Hepatocyte (in vitro differentiated cells): ENCODE data around the gene CCDC158. TPM values are rescaled to one million over a fixed set of nuclear protein-coding genes. Genes with fewer than 3 reads are reported as not detected.
A peak's percentile ranks its signal among the peaks of the same experiment; 100 is the strongest.

ENCODE experiments used
- DNase-seq: peaks from one replicate; pipeline ENCODE4 v3.0.0-alpha.2; 2016; ENCODE audit warnings: low spot score
- H2AFZ ChIP-seq: fragments of 200-600 bp; sonication (generic); 2 replicates; pipeline ENCODE4 v1.6.0; 2016; ENCODE audit warnings: antibody characterized with exemption, mild to moderate bottlenecking
- H3K27ac ChIP-seq: fragments of 200-600 bp; sonication (generic); 2 replicates; pipeline ENCODE4 v1.5.1; 2016; ENCODE audit warnings: mild to moderate bottlenecking
- H3K27me3 ChIP-seq: fragments of 200-600 bp; sonication (generic); 2 replicates; pipeline ENCODE4 v1.6.1; 2016
- H3K36me3 ChIP-seq: fragments of 200-600 bp; sonication (generic); replicated peaks from 2 replicates; pipeline ENCODE4 v1.5.1; 2016; ENCODE audit warnings: low read depth; ENCODE audit not compliant: insufficient read depth
- H3K4me1 ChIP-seq: fragments of 200-600 bp; sonication (generic); 2 replicates; pipeline ENCODE4 v1.5.1; 2016; ENCODE audit warnings: mild to moderate bottlenecking, moderate library complexity; ENCODE audit not compliant: insufficient read depth
- H3K4me2 ChIP-seq: fragments of 200-600 bp; sonication (generic); 2 replicates; pipeline ENCODE4 v1.6.0; 2016
- H3K4me3 ChIP-seq: fragments of 200-600 bp; sonication (generic); 2 replicates; pipeline ENCODE4 v1.5.1; 2016; ENCODE audit warnings: mild to moderate bottlenecking
- H3K79me2 ChIP-seq: fragments of 200-600 bp; sonication (generic); 2 replicates; pipeline ENCODE4 v1.6.0; 2017; ENCODE audit warnings: mild to moderate bottlenecking
- H3K9me2 ChIP-seq: fragments of 200-600 bp; sonication (generic); replicated peaks from 2 replicates; pipeline ENCODE4 v1.6.0; 2017; ENCODE audit warnings: mild to moderate bottlenecking; ENCODE audit not compliant: insufficient read depth
- H3K9me3 ChIP-seq: fragments of 200-600 bp; sonication (generic); 2 replicates; pipeline ENCODE4 v1.5.1; 2016; ENCODE audit warnings: low read depth, mild to moderate bottlenecking
- H4K20me1 ChIP-seq: fragments of 200-600 bp; sonication (generic); 2 replicates; pipeline ENCODE4 v1.6.0; 2016; ENCODE audit warnings: mild to moderate bottlenecking; ENCODE audit not compliant: insufficient read depth, poor library complexity, severe bottlenecking
- CTCF ChIP-seq: fragments of 200-600 bp; sonication (generic); IDR thresholded peaks from 2 replicates; pipeline ENCODE4 v1.5.1; 2016; ENCODE audit warnings: antibody characterized with exemption, mild to moderate bottlenecking; ENCODE audit not compliant: poor library complexity
- EZH2 ChIP-seq: fragments of 200-600 bp; sonication (generic); IDR thresholded peaks from 2 replicates; pipeline ENCODE4 v1.6.1; 2016; ENCODE audit warnings: antibody characterized with exemption, mild to moderate bottlenecking, borderline replicate concordance
- EZH2phosphoT487 ChIP-seq: fragments of 200-600 bp; sonication (generic); IDR thresholded peaks from one replicate; pipeline ENCODE4 v1.6.1; 2018; ENCODE audit warnings: antibody characterized with exemption, mild to moderate bottlenecking, low read depth, moderate library complexity; ENCODE audit not compliant: unreplicated experiment, severe bottlenecking
- WGBS: methylation state at CpG from one replicate; pipeline ENCODE4 v1.1.6; 2016; ENCODE audit warnings: low lambda C conversion rate; ENCODE audit errors: missing lambda C conversion rate; 5-methylcytosine and 5-hydroxymethylcytosine counted together
- polyA plus RNA-seq: library from polyadenylated mRNA; unstranded; fragments of >200 nt; fragmentation: Nextera tagmentation; extraction: Ambion mirVana; gene quantifications from 2 replicates; pipeline ENCODE4 v1.2.1, GENCODE V29; 2016
- total RNA-seq: library from RNA; depleted of rRNA; stranded (reverse); fragments of >200 nt; gene quantifications from 2 replicates; pipeline ENCODE4 v1.2.3, GENCODE V29; 2014

CCDC158 gene
- total and polyA plus RNA-seq, 2 experiments from 2014 or later = 0.04 TPM; not detected in 1

GRCh38 chr4:76375703-76376102 lies 45.2 kb downstream of the CCDC158 start:
- DNase-seq = no peak
- no peaks in the 10 kb centered on the region for H3K79me2 ChIP-seq
- H3K4me3 ChIP-seq = no peak overlapping the region
- H3K27me3 ChIP-seq = no peaks in the 10 kb centered on the region
- 96% methylated on average over 1 of the region's 1 CpG for WGBS
- H3K4me1 ChIP-seq = peaks cover 24% of the 10 kb centered on the region
- no peak for TF ChIP-seq CTCF
- no peaks in the 10 kb centered on the region for H3K9me3 ChIP-seq
- no peak overlapping the region for H3K27ac ChIP-seq
- no peaks in the 10 kb centered on the region for H3K36me3 ChIP-seq
- no peaks in the 10 kb centered on the region for H4K20me1 ChIP-seq
- H3K4me2 ChIP-seq = no peak overlapping the region
- H3K9me2 ChIP-seq = no peaks in the 10 kb centered on the region
- no peak overlapping the region for H2AFZ ChIP-seq

- no peaks in the 10 kb centered on the region for H3K79me2 ChIP-seq
- 33% methylated on average over 1 of the region's 1 CpG for WGBS
- no peak overlapping the region for H3K4me2 ChIP-seq
- H3K27me3 ChIP-seq = no peaks in the 10 kb centered on the region
- no peak overlapping the region for H3K27ac ChIP-seq
- no peaks in the 10 kb centered on the region for H4K20me1 ChIP-seq
- no peaks in the 10 kb centered on the region for H3K9me2 ChIP-seq
- H3K4me3 ChIP-seq = no peak overlapping the region
- peaks cover 24% of the 10 kb centered on the region for H3K4me1 ChIP-seq
- no peak for DNase-seq
- TF ChIP-seq EZH2phosphoT487 (peak; percentile 60), CTCF (no peak)
- no peaks in the 10 kb centered on the region for H3K9me3 ChIP-seq
- H3K36me3 ChIP-seq = no peaks in the 10 kb centered on the region
- H2AFZ ChIP-seq = no peak overlapping the region
Observed at GRCh38 chr4:76374798-76375197, 46.1 kb downstream of the CCDC158 start.

- WGBS = 87% methylated on average over 6 of the region's 6 CpGs
- Histone ChIP-seq H3K27me3 (no peaks in the 10 kb centered on the region), H4K20me1 (no peaks in the 10 kb centered on the region), H2AFZ (no peak overlapping the region), H3K79me2 (no peaks in the 10 kb centered on the region), H3K27ac (no peak overlapping the region), H3K4me3 (no peak overlapping the region), H3K36me3 (no peaks in the 10 kb centered on the region), H3K4me1 (peaks cover 24% of the 10 kb centered on the region), H3K9me3 (no peaks in the 10 kb centered on the region), H3K4me2 (no peak overlapping the region), H3K9me2 (no peaks in the 10 kb centered on the region)
- DNase-seq = no peak
- TF ChIP-seq CTCF (no peak), EZH2 (no peak)
Observed at GRCh38 chr4:76373919-76374552, 46.9 kb downstream of the CCDC158 start.

GRCh38 chr4:76366737-76367136 lies 54.2 kb downstream of the CCDC158 start:
- WGBS = 88% methylated on average over 4 of the region's 4 CpGs
- Histone ChIP-seq H3K79me2 (no peaks in the 10 kb centered on the region), H3K9me2 (no peaks in the 10 kb centered on the region), H2AFZ (no peak overlapping the region), H3K9me3 (no peaks in the 10 kb centered on the region), H3K27ac (no peak overlapping the region), H3K4me2 (no peak overlapping the region), H3K4me1 (no peaks in the 10 kb centered on the region), H3K36me3 (no peaks in the 10 kb centered on the region), H3K27me3 (no peaks in the 10 kb centered on the region), H4K20me1 (no peaks in the 10 kb centered on the region), H3K4me3 (no peak overlapping the region)
- TF ChIP-seq EZH2 = no peak
- no peak for TF ChIP-seq CTCF
- TF ChIP-seq EZH2phosphoT487 = no peak
- DNase-seq = no peak
